Left ventricle myocardium inferior (tissue), 1 donor: ENCODE measurements around the gene DPP10. TPM values are rescaled to one million over a fixed set of nuclear protein-coding genes. Genes with fewer than 3 reads are reported as not detected.

Experiments used
- DNase-seq: peaks from one replicate; pipeline ENCODE4 v3.0.0-alpha.2; 2020
- H3K27ac ChIP-seq: fragments of 200-600 bp; replicated peaks from 2 replicates; pipeline ENCODE4 v1.8.0; 2021
- H3K27me3 ChIP-seq: fragments of 200-600 bp; 2 replicates; pipeline ENCODE4 v1.8.0; 2021; ENCODE audit warnings: low read depth
- H3K36me3 ChIP-seq: fragments of 200-600 bp; 2 replicates; pipeline ENCODE4 v1.8.0; 2021
- H3K4me1 ChIP-seq: fragments of 200-600 bp; 2 replicates; pipeline ENCODE4 v1.8.0; 2021
- H3K4me3 ChIP-seq: fragments of 200-600 bp; 2 replicates; pipeline ENCODE4 v1.8.0; 2021; ENCODE audit warnings: mild to moderate bottlenecking, moderate library complexity
- H3K9me3 ChIP-seq: fragments of 200-600 bp; replicated peaks from 2 replicates; pipeline ENCODE4 v1.8.0; 2021
- intact Hi-C: fragments of 100-400 bp; cut with micrococcal nuclease; formaldehyde crosslinking; loops from one replicate; pipeline ENCODE4 v1.11.0; 2022
- total RNA-seq: library from RNA; stranded (reverse); fragmentation: NEBNext Ultra II Directional; extraction: Animal tissue kit (Norgen Biotek cat#: 25700); gene quantifications from one replicate; pipeline ENCODE4 v1.2.1, GENCODE V29; 2021
- TF ChIP-seq, protein P1 (sequence below): fragments of 200-600 bp; IDR thresholded peaks from 2 replicates; pipeline ENCODE4 v1.8.0; 2021; ENCODE audit warnings: antibody characterized with exemption, mild to moderate bottlenecking, borderline replicate concordance
- donor health status: DM: no; HTN: yes; CAD: no; lungs with severe emphysema.

DPP10 gene
- total RNA-seq, 1 donor from 2014 or later = 0.16 TPM

DNA sequence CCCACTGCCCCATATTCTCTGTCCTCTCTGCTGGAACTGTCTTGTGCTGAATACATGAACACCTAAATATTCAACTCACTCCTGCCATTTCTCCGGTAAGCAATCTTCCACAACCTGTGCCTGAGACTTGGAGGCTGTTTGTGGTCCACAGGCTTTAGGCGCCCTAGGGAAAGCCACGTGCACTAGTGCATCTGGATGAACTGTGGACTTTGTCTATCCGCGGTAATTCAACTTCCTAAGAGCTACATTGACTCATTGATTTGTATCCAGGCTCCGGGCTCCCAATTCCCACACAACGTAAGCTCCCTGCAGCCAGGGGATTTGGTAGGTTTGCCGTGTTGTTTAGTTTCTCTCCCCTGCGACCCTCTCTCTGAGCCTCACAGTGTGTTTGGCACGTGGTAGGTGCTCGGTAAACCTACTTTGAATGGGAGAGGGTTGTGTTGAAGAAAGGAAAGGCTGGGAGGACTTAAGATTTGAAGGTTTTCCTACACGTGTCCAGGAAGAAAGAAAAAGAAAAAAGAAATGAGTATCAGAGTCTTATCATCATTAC lies 718.2 kb downstream of the DPP10 start:
- no peaks in the 10 kb centered on the region for H3K9me3 ChIP-seq
- H3K27ac ChIP-seq = no peak overlapping the region
- intact Hi-C loops = no loop called here
- no peaks in the 10 kb centered on the region for H3K36me3 ChIP-seq
- TF ChIP-seq, protein P1, sequence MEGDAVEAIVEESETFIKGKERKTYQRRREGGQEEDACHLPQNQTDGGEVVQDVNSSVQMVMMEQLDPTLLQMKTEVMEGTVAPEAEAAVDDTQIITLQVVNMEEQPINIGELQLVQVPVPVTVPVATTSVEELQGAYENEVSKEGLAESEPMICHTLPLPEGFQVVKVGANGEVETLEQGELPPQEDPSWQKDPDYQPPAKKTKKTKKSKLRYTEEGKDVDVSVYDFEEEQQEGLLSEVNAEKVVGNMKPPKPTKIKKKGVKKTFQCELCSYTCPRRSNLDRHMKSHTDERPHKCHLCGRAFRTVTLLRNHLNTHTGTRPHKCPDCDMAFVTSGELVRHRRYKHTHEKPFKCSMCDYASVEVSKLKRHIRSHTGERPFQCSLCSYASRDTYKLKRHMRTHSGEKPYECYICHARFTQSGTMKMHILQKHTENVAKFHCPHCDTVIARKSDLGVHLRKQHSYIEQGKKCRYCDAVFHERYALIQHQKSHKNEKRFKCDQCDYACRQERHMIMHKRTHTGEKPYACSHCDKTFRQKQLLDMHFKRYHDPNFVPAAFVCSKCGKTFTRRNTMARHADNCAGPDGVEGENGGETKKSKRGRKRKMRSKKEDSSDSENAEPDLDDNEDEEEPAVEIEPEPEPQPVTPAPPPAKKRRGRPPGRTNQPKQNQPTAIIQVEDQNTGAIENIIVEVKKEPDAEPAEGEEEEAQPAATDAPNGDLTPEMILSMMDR = no peak
- H3K4me3 ChIP-seq = peak overlapping the region; percentile 56
- peaks cover 64% of the 10 kb centered on the region for H3K27me3 ChIP-seq
- peaks cover 9% of the 10 kb centered on the region for H3K4me1 ChIP-seq
- no peak for DNase-seq

DNA sequence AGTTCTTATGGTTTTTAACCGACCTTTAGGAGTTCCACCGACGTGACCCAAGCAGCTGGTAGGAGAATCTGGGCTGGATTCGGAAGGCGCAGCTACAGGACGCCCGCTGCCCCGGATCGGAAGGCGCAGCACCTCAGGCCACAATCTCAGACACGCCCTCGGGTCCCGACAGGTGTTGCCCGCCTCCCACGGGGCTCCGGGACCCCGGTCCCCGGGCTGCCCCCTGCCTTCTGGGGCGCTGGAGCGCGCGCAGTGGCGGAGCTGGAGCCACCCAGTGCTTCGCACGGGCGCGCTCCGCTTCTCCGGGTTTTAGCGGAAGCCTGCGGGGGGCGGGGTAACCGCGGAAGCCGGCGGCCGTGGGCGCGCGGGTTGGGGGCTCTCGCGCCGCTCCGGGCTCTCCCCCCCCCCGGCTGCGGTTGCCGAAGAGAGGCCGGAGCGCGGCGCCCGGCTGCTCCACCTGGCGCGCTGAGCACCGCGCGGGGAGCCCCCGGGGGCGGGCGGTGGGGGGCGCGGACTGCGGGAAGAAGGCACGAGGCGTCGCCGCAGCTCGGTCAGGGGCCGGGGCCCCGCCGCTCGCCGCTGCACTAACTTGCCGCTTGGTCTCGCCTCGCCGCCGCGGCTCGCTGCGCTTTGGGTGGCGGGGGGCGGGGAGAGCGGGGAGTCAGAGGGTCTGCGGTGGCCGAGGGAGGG lies 718.8 kb downstream of the DPP10 start:
- no peak overlapping the region for H3K27ac ChIP-seq
- peaks cover 9% of the 10 kb centered on the region for H3K4me1 ChIP-seq
- intact Hi-C loops = no loop called here
- peaks cover 64% of the 10 kb centered on the region for H3K27me3 ChIP-seq
- no peaks in the 10 kb centered on the region for H3K9me3 ChIP-seq
- DNase-seq = no peak
- peak overlapping the region; percentile 56 for H3K4me3 ChIP-seq
- no peaks in the 10 kb centered on the region for H3K36me3 ChIP-seq
- TF ChIP-seq, protein P1 = no peak

DNA sequence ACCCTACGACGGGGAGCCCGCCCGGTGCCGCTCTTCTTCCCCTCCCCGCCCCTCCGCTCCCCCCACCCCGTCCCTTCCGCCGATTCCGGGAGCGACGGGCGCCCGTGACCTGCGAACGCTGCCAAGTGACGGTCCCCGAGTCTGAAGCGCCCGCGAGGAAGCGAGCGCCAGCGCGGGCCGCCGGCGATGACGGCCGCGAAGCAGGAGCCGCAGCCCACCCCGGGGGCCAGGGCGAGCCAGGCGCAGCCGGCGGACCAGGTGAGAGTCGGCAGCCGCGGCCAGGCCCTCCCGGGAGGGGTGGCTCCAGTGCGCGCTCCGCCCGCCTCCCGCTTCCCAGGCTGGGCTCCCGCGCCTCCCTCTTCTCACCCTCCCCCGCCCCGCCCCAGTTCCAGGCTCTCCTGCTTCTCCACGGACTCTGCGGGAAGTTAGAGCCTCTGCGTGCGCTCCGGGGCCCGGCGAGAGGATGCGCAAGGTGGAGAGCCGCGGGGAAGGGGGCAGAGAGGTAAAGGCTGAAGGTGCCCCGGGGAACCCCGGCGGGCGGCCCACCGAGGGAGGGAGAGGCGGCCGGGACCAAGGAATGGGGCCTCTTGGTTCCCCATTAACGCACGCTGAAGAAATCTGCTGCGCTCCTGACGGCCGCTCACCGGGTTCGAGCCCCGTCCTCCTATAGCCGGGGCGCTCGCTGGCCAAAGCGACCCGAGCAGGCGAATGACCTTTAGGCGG lies 719.5 kb downstream of the DPP10 start:
- no peak for DNase-seq
- peak overlapping the region; percentile 56 for H3K4me3 ChIP-seq

DNA sequence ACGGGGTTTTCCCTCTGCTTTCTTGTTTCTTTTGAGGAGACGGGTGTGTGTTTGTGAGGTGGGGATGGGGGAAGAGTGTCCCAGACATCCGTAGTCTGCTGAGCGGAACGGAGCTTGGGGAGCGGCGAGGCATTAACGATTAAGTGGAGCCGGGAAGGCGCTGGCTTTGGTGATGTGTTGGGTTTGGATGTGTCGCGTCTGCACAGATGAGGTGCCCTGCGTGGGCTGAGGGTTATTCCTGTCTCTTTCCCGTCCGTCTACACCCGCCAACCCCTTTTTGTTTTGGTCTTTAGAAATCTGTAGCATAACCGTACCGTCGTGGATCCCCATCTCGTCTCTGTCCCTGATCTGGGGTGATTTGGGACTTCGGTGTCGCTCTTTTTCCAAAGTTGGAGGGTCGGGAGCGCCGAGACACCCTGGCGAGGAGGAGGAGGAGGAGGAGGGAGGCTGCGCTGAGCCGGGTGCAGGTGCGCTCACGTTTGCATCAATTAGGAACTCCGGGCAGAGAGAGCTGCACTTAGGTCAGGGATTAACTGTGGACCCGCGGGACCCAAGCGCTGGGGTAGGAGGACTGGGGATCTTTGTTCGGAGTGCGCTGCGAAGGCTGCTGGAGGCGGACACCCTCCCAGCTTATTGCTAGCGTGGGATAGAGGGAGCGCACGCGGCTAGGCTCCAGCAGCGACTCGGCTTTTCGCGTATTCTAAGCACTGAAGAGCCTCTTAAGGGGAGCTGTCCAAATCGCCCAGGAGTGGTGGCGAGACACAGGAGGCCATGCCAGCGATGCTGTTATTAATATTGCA lies 720.3 kb downstream of the DPP10 start:
- TF ChIP-seq, protein P1 = no peak
- H3K4me3 ChIP-seq = peak overlapping the region; percentile 56
- peaks cover 9% of the 10 kb centered on the region for H3K4me1 ChIP-seq
- no peak for DNase-seq
- intact Hi-C loops = no loop called here
- no peaks in the 10 kb centered on the region for H3K9me3 ChIP-seq
- no peak overlapping the region for H3K27ac ChIP-seq
- peaks cover 64% of the 10 kb centered on the region for H3K27me3 ChIP-seq
- no peaks in the 10 kb centered on the region for H3K36me3 ChIP-seq

More for the DNA sequence above, 719.5 kb downstream of the DPP10 start:
- TF ChIP-seq, protein P1 = no peak
- Histone ChIP-seq H3K27me3 (peaks cover 64% of the 10 kb centered on the region), H3K9me3 (no peaks in the 10 kb centered on the region), H3K4me1 (peaks cover 9% of the 10 kb centered on the region), H3K27ac (no peak overlapping the region), H3K36me3 (no peaks in the 10 kb centered on the region)
- intact Hi-C loops = no loop called here

DNA sequence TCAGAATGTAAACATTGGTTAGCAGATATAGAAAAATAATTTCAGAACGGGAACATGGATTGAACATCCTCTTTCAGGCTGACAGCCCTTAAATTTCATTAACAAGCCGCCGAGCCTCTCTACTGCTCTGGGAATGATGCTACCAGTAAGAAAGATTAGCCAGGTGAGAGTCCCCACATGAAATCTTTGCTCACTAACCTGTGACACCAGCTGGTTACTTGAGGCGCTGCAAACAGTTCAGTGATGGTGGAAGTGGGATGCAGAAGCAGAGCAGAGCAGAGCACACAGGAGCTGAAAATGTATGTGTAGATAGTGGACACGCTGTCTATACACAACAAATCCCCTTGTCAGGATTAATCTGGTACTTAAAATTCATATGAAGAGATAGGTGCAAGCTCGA lies 721.1 kb downstream of the DPP10 start:
- Histone ChIP-seq H3K4me1 (peaks cover 9% of the 10 kb centered on the region), H3K4me3 (no peak overlapping the region), H3K36me3 (no peaks in the 10 kb centered on the region), H3K27me3 (peaks cover 64% of the 10 kb centered on the region), H3K9me3 (no peaks in the 10 kb centered on the region), H3K27ac (no peak overlapping the region)
- DNase-seq = no peak
- intact Hi-C loops = no loop called here
- TF ChIP-seq, protein P1 = no peak
